ENCODE results near the gene GMFB. TPM values are rescaled to one million over a fixed set of nuclear protein-coding genes. Genes with fewer than 3 reads are reported as not detected.

The GMFB gene
- total and polyA plus RNA-seq, 2 experiments from 2014 or later: 76.8 to 110 TPM

GRCh38 chr14:54528973-54529372 lies 40.2 kb upstream of the GMFB start:
- H3K9me2 ChIP-seq (ENCODE audit: insufficient read depth): no peaks in the 10 kb centered on the region
- no peak overlapping the region for H3K4me2 ChIP-seq (ENCODE audit: unreplicated experiment)
- no peak overlapping the region for H3K27ac ChIP-seq
- TF ChIP-seq EZH2phosphoT487 (IDR thresholded peaks at IDR 0.05; ENCODE audit: insufficient read depth, low read depth): no peak
- TF ChIP-seq EZH2 (IDR thresholded peaks at IDR 0.05; ENCODE audit: insufficient read depth, poor library complexity, severe bottlenecking): no peak
- peaks cover 4% of the 10 kb centered on the region; the same call in 1 of the 2 replicates for H3F3A ChIP-seq (ENCODE audit: insufficient read depth)
- no peaks in the 10 kb centered on the region for H3K27me3 ChIP-seq (replicated peaks; ENCODE audit: insufficient read depth)
- WGBS, 2 experiments (ENCODE audit: low coverage in 1 of 2, low lambda C conversion rate in 2 of 2, missing lambda C conversion rate in 2 of 2): 75 to 79% methylated on average over 2 of the region's 2 CpGs
- H3K36me3 ChIP-seq (ENCODE audit: low read depth): no peaks in the 10 kb centered on the region; the same call in 1 of the 2 replicates
- peaks cover 7% of the 10 kb centered on the region; the same call in 1 of the 2 replicates for H3K4me1 ChIP-seq (ENCODE audit: insufficient read depth)
- H3K9ac ChIP-seq: no peak overlapping the region
- in situ Hi-C loops (cut with MboI): no loop called here
- no peak overlapping the region for H3K4me3 ChIP-seq
- H4K20me1 ChIP-seq (ENCODE audit: insufficient read depth): no peaks in the 10 kb centered on the region
- no peaks in the 10 kb centered on the region for H3K9me3 ChIP-seq (ENCODE audit: low read depth)
- no peak overlapping the region for H2AFZ ChIP-seq
- no peaks in the 10 kb centered on the region for H3K79me2 ChIP-seq (ENCODE audit: insufficient read depth)
- DNase-seq: no peak

- Histone ChIP-seq H3K9ac (no peak overlapping the region), H3K9me3 (ENCODE audit: low read depth) (no peaks in the 10 kb centered on the region), H3K27me3 (replicated peaks; ENCODE audit: insufficient read depth) (no peaks in the 10 kb centered on the region), H3K36me3 (ENCODE audit: low read depth) (peaks cover 9% of the 10 kb centered on the region; the same call in 1 of the 2 replicates), H3K27ac (no peak overlapping the region), H4K20me1 (ENCODE audit: insufficient read depth) (no peaks in the 10 kb centered on the region), H3K79me2 (ENCODE audit: insufficient read depth) (peaks cover 28% of the 10 kb centered on the region), H3K9me2 (ENCODE audit: insufficient read depth) (no peaks in the 10 kb centered on the region), H3F3A (ENCODE audit: insufficient read depth) (no peaks in the 10 kb centered on the region), H3K4me1 (ENCODE audit: insufficient read depth) (0 out of 2 replicates have a peak, but pooled peaks cover under 1% of the 10 kb centered on the region), H2AFZ (no peak overlapping the region), H3K4me2 (ENCODE audit: unreplicated experiment) (no peak overlapping the region), H3K4me3 (no peak overlapping the region)
- DNase-seq: no peak
- TF ChIP-seq EZH2phosphoT487 (IDR thresholded peaks at IDR 0.05; ENCODE audit: insufficient read depth, low read depth) (no peak), EZH2 (IDR thresholded peaks at IDR 0.05; ENCODE audit: insufficient read depth, poor library complexity, severe bottlenecking) (no peak)
- whole genome bisulfite sequencing, 2 experiments (ENCODE audit: low coverage in 1 of 2, low lambda C conversion rate in 2 of 2, missing lambda C conversion rate in 2 of 2): 85 to 92% methylated on average over 4 of the region's 4 CpGs
- in situ Hi-C loops (cut with MboI): no loop called here
Observed at GRCh38 chr14:54524410-54524809, 35.6 kb upstream of the GMFB start.

GRCh38 chr14:54516709-54517108 lies 27.9 kb upstream of the GMFB start:
- TF ChIP-seq EZH2 (IDR thresholded peaks at IDR 0.05; ENCODE audit: insufficient read depth, poor library complexity, severe bottlenecking) (no peak), EZH2phosphoT487 (IDR thresholded peaks at IDR 0.05; ENCODE audit: insufficient read depth, low read depth) (no peak)
- H3K4me3 ChIP-seq: no peak overlapping the region
- peaks cover 4% of the 10 kb centered on the region; the same call in 1 of the 2 replicates for H4K20me1 ChIP-seq (ENCODE audit: insufficient read depth)
- WGBS, 2 experiments (ENCODE audit: low coverage in 1 of 2, low lambda C conversion rate in 2 of 2, missing lambda C conversion rate in 2 of 2): 94 to 100% methylated on average over 1 of the region's 1 CpG
- H3K79me2 ChIP-seq (ENCODE audit: insufficient read depth): peaks cover 100% of the 10 kb centered on the region
- no peaks in the 10 kb centered on the region for H3K27me3 ChIP-seq (replicated peaks; ENCODE audit: insufficient read depth)
- no peak overlapping the region for H2AFZ ChIP-seq
- no peaks in the 10 kb centered on the region for H3K9me3 ChIP-seq (ENCODE audit: low read depth)
- H3K4me2 ChIP-seq (ENCODE audit: unreplicated experiment): no peak overlapping the region
- no peak for DNase-seq
- no peak overlapping the region for H3K27ac ChIP-seq
- H3K9ac ChIP-seq: no peak overlapping the region
- H3K36me3 ChIP-seq (ENCODE audit: low read depth): peaks cover 11% of the 10 kb centered on the region; the same call in 1 of the 2 replicates
- H3K9me2 ChIP-seq (ENCODE audit: insufficient read depth): no peaks in the 10 kb centered on the region
- H3F3A ChIP-seq (ENCODE audit: insufficient read depth): no peaks in the 10 kb centered on the region
- in situ Hi-C loops (cut with MboI): no loop called here
- H3K4me1 ChIP-seq (ENCODE audit: insufficient read depth): no peaks in the 10 kb centered on the region

- Histone ChIP-seq H3K79me2 (ENCODE audit: insufficient read depth) (peaks cover 100% of the 10 kb centered on the region), H3K4me3 (no peak overlapping the region), H3K36me3 (ENCODE audit: low read depth) (peaks cover 11% of the 10 kb centered on the region; the same call in 1 of the 2 replicates), H3K9me2 (ENCODE audit: insufficient read depth) (no peaks in the 10 kb centered on the region), H3F3A (ENCODE audit: insufficient read depth) (no peaks in the 10 kb centered on the region), H2AFZ (no peak overlapping the region), H4K20me1 (ENCODE audit: insufficient read depth) (peaks cover 4% of the 10 kb centered on the region; the same call in 1 of the 2 replicates), H3K9ac (no peak overlapping the region), H3K4me1 (ENCODE audit: insufficient read depth) (peaks cover 5% of the 10 kb centered on the region), H3K27me3 (replicated peaks; ENCODE audit: insufficient read depth) (no peaks in the 10 kb centered on the region), H3K4me2 (ENCODE audit: unreplicated experiment) (no peak overlapping the region), H3K9me3 (ENCODE audit: low read depth) (no peaks in the 10 kb centered on the region), H3K27ac (no peak overlapping the region)
- WGBS, 2 experiments (ENCODE audit: low coverage in 1 of 2, low lambda C conversion rate in 2 of 2, missing lambda C conversion rate in 2 of 2): 78 to 83% methylated on average over 1 of the region's 1 CpG
- DNase-seq: no peak
- in situ Hi-C loops (cut with MboI): no loop called here
- no peak for TF ChIP-seq EZH2 (IDR thresholded peaks at IDR 0.05; ENCODE audit: insufficient read depth, poor library complexity, severe bottlenecking)
- TF ChIP-seq EZH2phosphoT487 (IDR thresholded peaks at IDR 0.05; ENCODE audit: insufficient read depth, low read depth): no peak
Observed at GRCh38 chr14:54515670-54516069, 26.9 kb upstream of the GMFB start.
